Stimulated activated CD8-positive, alpha-beta memory T cell treated with anti-CD3 and anti-CD28 coated beads, Interleukin-7, amount 100 ng/mL, for 48 hours (primary cell): ENCODE measurements around the gene MAPK4.
"Not testable (repeated sequence)": the region's sequence is repeated elsewhere in the genome, so short reads cannot be mapped to it uniquely, and the experiment has no call there.

ENCODE experiments used
- DNase-seq, 2 donors: peaks; one replicate each; pipeline ENCODE4 v3.0.0-alpha.2; 2020; ENCODE audit warnings: low read depth in 1 of 2; ENCODE audit errors: extremely low read depth in 1 of 2

The MAPK4 gene

GRCh38 chr18:50559752-50560680, at the start of gene MAPK4:
Gene MAPK4, plus strand, starts transcription at chr18:50560087. Its CDS starts 103,872 bp downstream, at chr18:50663959.
- no peak for DNase-seq

- not testable (repeated sequence) for DNase-seq
Measured at GRCh38 chr18:50517277-50517676, 42.6 kb upstream of the MAPK4 start.

- DNase-seq = no peak
Measured at GRCh38 chr18:50518787-50519546, 40.9 kb upstream of the MAPK4 start.

GRCh38 chr18:50523165-50523564, 36.7 kb upstream of the MAPK4 start:
- no peak for DNase-seq

GRCh38 chr18:50527636-50528307, 32.1 kb upstream of the MAPK4 start:
- DNase-seq = no peak

GRCh38 chr18:50528806-50529205, 31.1 kb upstream of the MAPK4 start:
- no peak for DNase-seq

- DNase-seq = not testable (repeated sequence)
Measured at GRCh38 chr18:50533822-50534221, 26.1 kb upstream of the MAPK4 start.

GRCh38 chr18:50544476-50544875, 15.4 kb upstream of the MAPK4 start:
- not testable (repeated sequence) for DNase-seq

- no peak for DNase-seq
Measured at GRCh38 chr18:50545936-50546335, 14.0 kb upstream of the MAPK4 start.

- no peak for DNase-seq
Measured at GRCh38 chr18:50548160-50548559, 11.7 kb upstream of the MAPK4 start.

GRCh38 chr18:50551651-50552050, 8.2 kb upstream of the MAPK4 start:
- DNase-seq = not testable (repeated sequence)

GRCh38 chr18:50558157-50558556, 1.7 kb upstream of the MAPK4 start:
- DNase-seq = no peak

GRCh38 chr18:50558948-50559751, 737 bp upstream of the MAPK4 start:
- no peak for DNase-seq

- DNase-seq = no peak
Measured at GRCh38 chr18:50560681-50561629, 1.1 kb downstream of the MAPK4 start.

GRCh38 chr18:50562258-50562657, 2.4 kb downstream of the MAPK4 start:
- not testable (repeated sequence) for DNase-seq

- no peak for DNase-seq
Measured at GRCh38 chr18:50562686-50563085, 2.8 kb downstream of the MAPK4 start.

- DNase-seq = no peak
Measured at GRCh38 chr18:50563376-50563775, 3.5 kb downstream of the MAPK4 start.

GRCh38 chr18:50569930-50570329, 10.0 kb downstream of the MAPK4 start:
- no peak for DNase-seq

GRCh38 chr18:50571606-50572005, 11.7 kb downstream of the MAPK4 start:
- no peak for DNase-seq
